ENCODE measurements around the gene RNLS.
"Not testable (repeated sequence)": the region's sequence is repeated elsewhere in the genome, so short reads cannot be mapped to it uniquely, and the experiment has no call there.

RNLS gene

DNA sequence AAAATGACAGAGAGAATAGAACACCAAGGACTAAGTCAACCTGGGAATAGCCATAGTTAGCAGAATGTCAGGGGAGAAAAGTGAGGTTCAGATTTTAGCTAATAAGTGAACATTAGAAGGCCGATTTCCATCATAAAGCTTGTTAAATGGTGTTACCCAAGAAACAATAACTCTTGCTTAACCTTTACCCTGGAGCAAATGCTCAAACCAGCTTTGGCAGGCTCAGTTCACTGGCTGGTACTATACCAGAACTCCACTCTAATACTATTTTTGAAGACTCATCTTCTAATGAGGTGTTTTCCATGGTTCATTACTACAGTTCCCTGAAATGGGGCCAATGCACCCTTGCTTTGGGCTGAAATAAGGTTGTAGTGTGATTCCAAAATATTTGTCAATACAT, 61.3 kb downstream of the RNLS start:
- no peak for DNase-seq

- no peak for DNase-seq
Measured at GRCh38 chr10:88515235-88515634, 67.9 kb downstream of the RNLS start.

GRCh38 chr10:88512599-88512998, 70.5 kb downstream of the RNLS start:
- no peak for DNase-seq

DNA sequence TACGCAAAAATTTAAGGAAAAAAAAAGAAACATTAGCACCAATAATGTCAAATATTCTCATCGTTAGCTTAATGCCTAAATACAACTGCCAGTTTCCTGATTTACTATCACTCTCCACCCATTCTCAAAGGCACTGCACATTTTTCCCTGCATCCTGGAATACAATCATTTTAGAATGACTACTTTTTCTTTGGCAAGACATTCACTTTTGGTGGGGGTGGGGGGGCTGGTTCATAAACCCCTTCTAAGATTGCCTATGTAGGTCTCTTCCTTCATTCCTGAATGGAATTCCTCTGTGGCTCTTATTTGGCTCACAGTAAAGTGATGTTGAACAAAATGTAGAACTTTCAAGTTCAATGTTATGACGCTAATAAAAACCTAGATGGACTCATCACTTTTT, 74.3 kb downstream of the RNLS start:
- no peak for DNase-seq

DNA sequence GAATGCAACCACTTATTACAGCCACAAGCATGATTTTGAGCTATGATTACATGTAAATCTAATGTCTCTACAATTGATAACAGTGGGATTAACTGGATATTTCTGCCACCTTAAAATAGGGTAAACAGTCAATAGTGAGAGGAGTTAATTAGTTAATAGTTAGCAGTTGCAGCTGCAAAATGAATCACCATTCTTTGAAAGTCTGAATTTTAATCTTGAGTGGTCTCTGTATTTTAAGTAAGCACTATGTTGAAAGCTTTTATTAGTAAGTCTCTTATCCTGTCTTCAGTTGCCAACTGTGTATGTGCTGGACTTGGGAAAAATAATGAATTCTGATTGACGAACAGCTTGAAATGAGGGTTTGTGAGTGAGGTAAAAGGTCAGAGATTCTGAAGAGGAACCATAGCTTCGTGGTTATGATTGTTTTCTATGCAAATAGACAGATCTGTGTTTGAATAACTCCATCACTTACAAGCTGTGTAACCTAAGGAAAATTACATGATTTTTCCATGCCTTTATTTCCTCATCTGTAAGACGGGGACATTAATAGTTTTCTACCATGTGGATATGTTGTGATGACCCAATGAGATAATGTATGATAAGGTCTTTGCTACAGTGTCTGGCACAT, 75.2 kb downstream of the RNLS start:
- peak; percentile 12 for DNase-seq

- peak; percentile 72 for DNase-seq
Measured at GRCh38 chr10:88507404-88507803, 75.7 kb downstream of the RNLS start.

DNA sequence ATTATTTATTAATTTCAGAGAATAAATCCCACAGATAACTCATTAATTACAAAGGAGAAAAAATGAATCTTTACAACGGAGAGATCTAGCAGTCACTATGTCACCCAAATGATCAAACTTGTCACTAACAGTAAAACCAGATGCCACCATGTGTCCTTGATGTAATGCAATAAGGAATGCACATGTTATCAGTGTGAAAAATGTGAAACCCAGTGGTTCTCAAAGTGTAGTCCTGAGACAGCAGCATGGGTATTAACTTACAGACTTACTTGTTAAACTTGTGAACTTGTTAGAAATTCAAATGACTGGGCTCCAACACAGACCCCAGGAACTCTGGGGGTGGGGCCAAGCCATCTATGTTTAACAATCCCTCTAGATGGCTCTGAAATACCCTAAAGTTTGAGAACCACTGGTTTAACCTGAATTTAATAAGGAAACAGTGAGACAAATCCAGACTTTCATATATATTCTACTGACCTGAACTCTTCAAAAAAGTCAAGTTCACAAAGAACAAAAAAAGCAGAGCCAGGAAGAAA, 77.4 kb downstream of the RNLS start:
- no peak for DNase-seq

DNA sequence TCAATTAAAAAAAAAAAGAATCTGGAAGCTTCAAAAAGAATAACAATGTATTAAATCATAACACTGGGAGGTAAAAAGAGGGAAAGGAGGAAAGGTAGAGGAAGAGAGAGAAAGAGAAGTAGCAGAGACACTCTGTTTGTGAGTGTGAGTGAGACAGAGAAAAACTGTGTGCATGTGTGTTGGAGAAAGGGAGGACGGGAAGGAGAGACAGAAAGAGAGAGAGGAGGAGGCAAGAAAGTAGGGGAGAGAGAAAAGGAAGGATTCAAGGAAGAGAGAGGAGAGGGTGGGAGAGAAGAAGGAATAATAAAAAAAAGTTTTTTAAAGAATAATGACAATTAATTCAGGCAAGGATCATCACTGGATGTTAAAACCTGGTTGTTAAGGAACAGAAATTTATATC, 77.9 kb downstream of the RNLS start:
- no peak for DNase-seq

DNA sequence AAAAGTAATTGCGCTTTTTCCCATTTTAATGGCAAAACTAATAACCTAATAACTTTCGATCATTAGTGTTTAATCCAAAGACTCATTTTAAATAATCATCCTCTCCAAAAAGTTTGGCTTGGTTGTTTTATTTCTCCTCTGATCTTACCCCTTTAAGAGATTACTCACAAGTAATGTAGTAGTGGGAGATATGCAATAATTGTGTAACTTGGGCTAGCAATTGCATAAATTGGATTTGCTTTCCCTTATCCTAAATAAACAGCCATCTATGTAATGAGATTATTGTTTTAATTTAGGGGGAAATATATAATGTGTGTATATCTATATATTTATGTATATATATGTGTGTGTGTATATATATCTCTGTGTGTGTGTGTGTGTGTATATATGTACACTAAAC, 82.5 kb downstream of the RNLS start:
- DNase-seq, result no peak

- DNase-seq, result peak; percentile 9
Measured at GRCh38 chr10:88499569-88500470, 83.3 kb downstream of the RNLS start.

- DNase-seq, result no peak
Measured at GRCh38 chr10:88497913-88498312, 85.2 kb downstream of the RNLS start.

- DNase-seq, result no peak
Measured at GRCh38 chr10:88494537-88494936, 88.6 kb downstream of the RNLS start.

- peak; percentile 10 for DNase-seq
Measured at GRCh38 chr10:88493691-88494483, 89.2 kb downstream of the RNLS start.

DNA sequence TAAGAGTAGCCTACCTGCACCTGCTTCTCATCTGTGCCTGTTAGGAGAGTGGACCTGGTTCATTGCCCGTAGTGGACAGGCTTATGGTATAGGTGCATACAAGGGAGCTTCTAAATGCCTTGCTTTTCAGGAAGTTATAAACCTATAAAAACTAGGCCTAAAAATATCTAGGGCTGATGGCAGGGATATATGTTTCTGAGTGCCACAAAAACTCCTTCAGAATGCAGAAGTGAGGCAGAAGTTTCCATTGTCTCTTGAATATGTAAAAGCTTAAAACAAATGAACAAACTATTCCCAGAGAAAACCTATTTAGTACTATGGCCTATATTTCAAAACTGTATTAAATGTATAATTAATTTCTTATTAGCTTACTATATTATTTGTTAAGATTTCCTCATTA, 91.8 kb downstream of the RNLS start:
- no peak for DNase-seq

DNA sequence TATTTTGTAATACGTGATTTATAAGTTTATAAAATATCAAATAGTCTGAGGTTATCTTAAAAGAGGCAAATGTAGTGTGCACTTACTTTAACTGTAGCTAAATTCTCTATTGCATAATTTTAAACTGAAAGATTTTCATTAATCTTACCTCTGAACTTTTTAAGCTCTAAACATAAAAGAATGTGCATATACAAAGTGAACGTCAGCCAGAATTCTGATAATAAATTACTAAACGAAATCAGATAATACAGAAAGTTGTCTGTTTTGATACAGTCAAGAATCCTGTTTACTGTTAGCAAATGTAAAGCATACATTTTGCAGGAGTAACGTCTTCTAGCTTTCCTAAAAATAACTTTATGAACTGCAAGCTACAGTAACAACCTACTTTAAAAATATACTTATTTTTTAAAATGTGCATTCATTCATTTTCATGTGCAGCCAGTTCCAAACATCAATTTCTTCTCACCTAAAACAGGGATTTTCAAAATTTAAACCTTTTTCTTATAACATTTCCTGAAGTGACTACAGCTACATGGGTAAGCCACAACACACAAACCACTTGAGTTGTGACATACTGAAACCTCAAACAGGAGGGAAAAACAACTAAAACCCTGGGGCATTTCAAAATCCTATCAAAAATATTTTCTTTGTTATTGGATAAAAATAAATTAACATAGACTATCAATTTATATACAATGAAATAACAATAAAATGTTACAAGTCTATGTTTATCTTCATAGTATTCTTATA, 92.7 kb downstream of the RNLS start:
- DNase-seq, result no peak

DNA sequence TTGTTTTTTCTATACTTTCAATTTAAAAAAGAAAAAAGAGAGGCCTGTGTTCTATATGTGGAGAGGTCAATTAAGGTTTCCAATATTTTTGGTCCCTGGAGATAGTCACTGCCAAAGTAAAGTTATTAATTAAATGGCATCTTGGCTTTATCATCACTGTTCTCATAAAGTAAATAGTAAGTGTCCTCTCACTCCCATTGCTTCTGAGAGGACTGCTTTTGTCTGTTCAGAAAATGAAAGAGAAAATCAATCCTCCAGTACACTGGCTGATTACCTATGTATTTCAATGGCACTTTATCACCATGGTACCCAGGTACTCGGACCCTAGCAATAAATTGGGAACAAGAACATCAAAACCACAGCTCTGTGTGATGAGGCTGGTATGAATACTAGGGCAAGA, 94.0 kb downstream of the RNLS start:
- DNase-seq, result peak; percentile 24

DNA sequence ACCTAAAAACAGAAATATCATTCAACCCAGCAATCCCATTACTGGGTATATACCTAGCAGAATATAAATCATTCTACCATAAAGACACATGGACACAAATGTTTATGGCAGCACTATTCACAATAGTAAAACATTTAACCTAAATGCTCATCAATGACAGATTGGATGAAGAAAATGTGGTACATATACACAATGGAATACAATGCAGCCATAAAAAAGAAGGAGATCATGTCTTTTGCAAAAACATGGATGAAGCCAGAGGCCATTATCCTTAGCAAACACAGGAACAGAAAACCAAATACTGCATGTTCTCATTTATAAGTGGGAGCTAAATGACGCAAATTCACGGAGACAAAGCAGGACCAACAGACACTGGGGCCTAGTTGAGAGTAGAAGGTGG, 96.3 kb downstream of the RNLS start:
- DNase-seq, result not testable (repeated sequence)

GRCh38 chr10:88482220-88482619, 100.9 kb downstream of the RNLS start:
- no peak for DNase-seq

DNA sequence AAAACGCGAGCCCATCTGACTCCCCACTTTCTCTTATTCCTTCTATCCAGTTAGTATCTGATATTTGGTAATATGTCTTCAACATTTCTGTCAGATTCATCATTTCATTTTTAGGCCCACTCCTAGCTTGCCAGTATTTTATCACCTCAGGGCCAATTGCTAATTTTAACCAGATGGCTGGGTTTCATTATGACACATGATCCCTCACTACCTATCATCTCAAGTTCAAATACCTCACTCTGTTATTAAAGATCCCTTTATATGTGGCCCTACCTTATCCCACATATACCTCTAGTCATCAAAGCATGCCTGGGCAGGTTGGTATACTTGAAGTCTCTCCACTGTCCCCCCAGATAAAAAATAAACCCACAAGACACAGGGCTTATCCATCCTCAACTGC, 104.9 kb downstream of the RNLS start:
- peak; percentile 86 for DNase-seq

- peak; percentile 69 for DNase-seq
Measured at GRCh38 chr10:88477343-88478085, 105.6 kb downstream of the RNLS start.

DNA sequence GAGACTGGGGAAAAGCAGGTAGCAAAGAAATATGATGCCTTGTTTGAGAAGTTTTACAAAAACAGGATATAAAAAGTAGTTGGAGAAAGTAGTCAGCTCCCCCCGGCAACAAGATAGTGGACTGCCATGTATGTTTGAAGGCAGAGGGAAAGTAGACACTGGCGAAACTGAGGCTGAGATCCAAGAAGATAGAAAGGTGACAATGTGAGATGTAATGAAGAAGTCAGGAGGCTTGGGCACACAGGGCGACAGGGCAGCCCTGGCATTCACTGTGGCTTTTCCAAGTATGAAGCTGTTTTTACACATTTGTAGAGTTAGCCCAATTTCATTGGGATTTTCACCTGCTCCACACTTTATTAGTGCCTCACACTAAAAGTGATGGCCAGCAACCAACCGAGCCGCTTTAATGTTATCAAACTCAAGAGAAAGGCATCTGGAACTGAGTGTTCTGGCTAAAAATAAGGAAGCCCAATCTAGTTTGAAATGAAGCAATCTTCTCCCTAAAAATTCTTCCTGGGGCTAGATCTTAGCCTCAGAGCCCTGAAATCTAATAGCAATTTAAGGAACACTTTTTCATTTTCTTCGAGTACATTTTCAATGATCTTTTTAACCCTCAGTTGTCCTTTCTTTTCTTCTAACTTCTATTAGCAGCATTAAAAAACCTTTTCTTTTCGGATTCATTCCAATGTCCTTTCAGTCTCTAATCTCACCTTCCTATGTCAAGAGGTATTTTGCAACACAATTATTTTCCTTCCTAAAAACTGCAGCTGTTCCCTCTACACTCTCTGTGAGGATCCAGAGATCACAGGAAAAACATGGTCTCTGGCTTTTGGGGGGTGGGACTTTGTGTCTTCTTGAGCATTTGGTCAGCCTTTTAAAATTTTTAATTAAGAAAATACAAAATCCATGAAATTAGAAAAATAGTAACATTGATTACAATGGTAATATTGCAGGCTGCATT, 108.0 kb downstream of the RNLS start:
- DNase-seq, result peak; percentile 18
